ENCODE data around the gene SNX32.

The SNX32 gene

GRCh38 chr11:65873318-65874156, 39.8 kb downstream of the SNX32 start:
- Histone ChIP-seq H3K9me2 (replicated peaks; ENCODE audit: insufficient read depth, low read length) (no peaks in the 10 kb centered on the region), H3F3A (ENCODE audit: insufficient read depth) (no peaks in the 10 kb centered on the region), H3K27me3 (ENCODE audit: low read length) (no peaks in the 10 kb centered on the region), H4K20me1 (ENCODE audit: low read depth, low read length) (no peaks in the 10 kb centered on the region), H3K4me3 (ENCODE audit: insufficient read depth, low read length, poor library complexity, severe bottlenecking) (peak overlapping the region; percentile 46), H3K36me3 (ENCODE audit: low read length) (no peaks in the 10 kb centered on the region), H2AFZ (ENCODE audit: low read depth, low read length, severe bottlenecking) (peak overlapping the region; percentile 78), H3K4me2 (ENCODE audit: low read depth, low read length, poor library complexity, severe bottlenecking) (peak overlapping the region; percentile 59), H3K27ac (ENCODE audit: low read depth, low read length) (no peak overlapping the region), H3K9ac (ENCODE audit: low read length) (peak overlapping the region; percentile 51), H3K9me3 (ENCODE audit: insufficient read depth, low read length) (no peaks in the 10 kb centered on the region), H3K79me2 (ENCODE audit: insufficient read depth, low read length) (no peaks in the 10 kb centered on the region)
- TF ChIP-seq EZH2phosphoT487 (conservative IDR thresholded peaks at IDR 0.05; ENCODE audit: low read length): no peak
- TF ChIP-seq CTCF (IDR thresholded peaks at IDR 0.05; ENCODE audit: insufficient read depth, low read length, poor library complexity, severe bottlenecking): no peak

GRCh38 chr11:65879617-65880016, 45.9 kb downstream of the SNX32 start, which contains the start of gene CTSW:
TSS of gene CTSW (plus strand) at chr11:65879837. CDS start at chr11:65879855, 18 bp downstream.
- Histone ChIP-seq H3K79me2 (ENCODE audit: insufficient read depth, low read length) (no peaks in the 10 kb centered on the region), H3K27ac (ENCODE audit: low read depth, low read length) (no peak within 1 kb of the TSS), H3K9ac (ENCODE audit: low read length) (no peak within 1 kb of the TSS), H3K9me2 (replicated peaks; ENCODE audit: insufficient read depth, low read length) (no peaks in the 10 kb centered on the region), H4K20me1 (ENCODE audit: low read depth, low read length) (no peaks in the 10 kb centered on the region), H3K27me3 (ENCODE audit: low read length) (no peaks in the 10 kb centered on the region), H3F3A (ENCODE audit: insufficient read depth) (no peaks in the 10 kb centered on the region), H3K36me3 (ENCODE audit: low read length) (no peaks in the 10 kb centered on the region), H3K4me3 (ENCODE audit: insufficient read depth, low read length, poor library complexity, severe bottlenecking) (no peak within 1 kb of the TSS), H3K9me3 (ENCODE audit: insufficient read depth, low read length) (no peaks in the 10 kb centered on the region), H3K4me2 (ENCODE audit: low read depth, low read length, poor library complexity, severe bottlenecking) (no peak within 1 kb of the TSS), H2AFZ (ENCODE audit: low read depth, low read length, severe bottlenecking) (no peak within 1 kb of the TSS)
- TF ChIP-seq EZH2phosphoT487 (conservative IDR thresholded peaks at IDR 0.05; ENCODE audit: low read length) (no peak), CTCF (IDR thresholded peaks at IDR 0.05; ENCODE audit: insufficient read depth, low read length, poor library complexity, severe bottlenecking) (no peak)

- no peak overlapping the region for H3K9ac ChIP-seq (ENCODE audit: low read length)
Measured at GRCh38 chr11:65880027-65880426, 46.3 kb downstream of the SNX32 start.

More at GRCh38 chr11:65880027-65880426, 46.3 kb downstream of the SNX32 start:
- Histone ChIP-seq H3K27ac (ENCODE audit: low read depth, low read length) (no peak overlapping the region), H4K20me1 (ENCODE audit: low read depth, low read length) (no peaks in the 10 kb centered on the region), H3K79me2 (ENCODE audit: insufficient read depth, low read length) (no peaks in the 10 kb centered on the region), H3K36me3 (ENCODE audit: low read length) (no peaks in the 10 kb centered on the region), H3K9me2 (replicated peaks; ENCODE audit: insufficient read depth, low read length) (no peaks in the 10 kb centered on the region), H3K4me2 (ENCODE audit: low read depth, low read length, poor library complexity, severe bottlenecking) (no peak overlapping the region), H2AFZ (ENCODE audit: low read depth, low read length, severe bottlenecking) (no peak overlapping the region), H3F3A (ENCODE audit: insufficient read depth) (no peaks in the 10 kb centered on the region), H3K9me3 (ENCODE audit: insufficient read depth, low read length) (no peaks in the 10 kb centered on the region), H3K4me3 (ENCODE audit: insufficient read depth, low read length, poor library complexity, severe bottlenecking) (no peak overlapping the region), H3K27me3 (ENCODE audit: low read length) (no peaks in the 10 kb centered on the region)
- TF ChIP-seq EZH2phosphoT487 (conservative IDR thresholded peaks at IDR 0.05; ENCODE audit: low read length) (no peak), CTCF (IDR thresholded peaks at IDR 0.05; ENCODE audit: insufficient read depth, low read length, poor library complexity, severe bottlenecking) (no peak)

Data from SU-DHL-6 (cell line).